Pancreas (tissue), 10 donors: ENCODE results near the gene ZMYM1. TPM values are rescaled to one million over a fixed set of nuclear protein-coding genes. Genes with fewer than 3 reads are reported as not detected.
"Not testable (repeated sequence)": the region's sequence is repeated elsewhere in the genome, so short reads cannot be mapped to it uniquely, and the experiment has no call there.

Experiments
- ATAC-seq, 4 donors: fragments of 200-7000 bp; cut with Tn5 transposase; one replicate each; pipeline versions ENCODE4 v1.8.0 to v1.9.1; 2020; ENCODE audit warnings: mild to moderate bottlenecking in 4 of 4, moderate library complexity in 4 of 4
- DNase-seq, 6 donors: peaks; one replicate each; pipeline ENCODE4 v3.0.0-alpha.2; 2020
- FAIRE-seq: peaks from 2 replicates; lab custom pipeline; 2012; peaks lifted over from hg19 to GRCh38; lab: Jason Lieb, UNC
- H3K27ac ChIP-seq, 4 donors: fragments of 200-600 bp; sonication (generic); 1 replicate in 3 of 4; 2 replicates in 1 of 4; pipeline versions ENCODE4 v1.5.0 to v1.8.0; 2020
- H3K27me3 ChIP-seq, 4 donors: fragments of 200-600 bp; one replicate each; pipeline ENCODE4 v1.8.0; 2021
- H3K36me3 ChIP-seq, 3 donors: fragments of 200-600 bp; sonication (generic) in 1 of 3; one replicate each; pipeline versions ENCODE4 v1.5.0 to v1.8.0; 2020 to 2021
- H3K4me1 ChIP-seq, 3 donors: fragments of 200-600 bp; one replicate each; pipeline ENCODE4 v1.8.0; 2021
- H3K4me3 ChIP-seq, 4 donors: fragments of 200-600 bp; sonication (generic) in 2 of 4; one replicate each; pipeline versions ENCODE4 v1.5.0 to v1.8.0; 2020 to 2021
- H3K9me3 ChIP-seq, 4 donors: fragments of 200-600 bp; one replicate each; pipeline ENCODE4 v1.8.0; 2021
- WGBS, 2 donors: extraction: QIAGEN DNeasy Blood & Tissue Kit; methylation state at CpG; one replicate each; pipeline ENCODE4 v1.1.7; 2013; 5-methylcytosine and 5-hydroxymethylcytosine counted together
- intact Hi-C, 3 donors: fragments of 100-400 bp; cut with DNase I; formaldehyde crosslinking; loops; one replicate each; pipeline versions ENCODE4 v1.11.1 to v1.14.2; 2022
- polyA plus RNA-seq, 2 donors: library from polyadenylated mRNA; stranded (reverse); fragments of 200-250 nt; gene quantifications; one replicate each; pipeline ENCODE4 v1.2.3, GENCODE V29; 2013
- total RNA-seq, 6 donors: library from RNA; stranded (reverse); fragmentation: NEBNext Ultra II Directional in 4 of 6; extraction: Animal tissue kit (Norgen Biotek cat#: 25700) in 4 of 6; gene quantifications; one replicate each; pipeline versions ENCODE4 v1.2.1 to v1.2.4, GENCODE V29; 2021 to 2023
- TF ChIP-seq, protein P1 (sequence below), 4 donors: fragments of 200-600 bp; sonication (generic) in 3 of 4; IDR thresholded peaks; one replicate each; pipeline versions ENCODE4 v1.5.0 to v1.8.0; 2021; ENCODE audit warnings: antibody characterized with exemption in 4 of 4
- donor health status: healthy with polysubstance abuse.
- donor health status: DM: no; HTN: no; CAD: no; lungs with moderate emphysema.
- donor health status: DM: no; HTN: no; CAD: no.
- donor health status: control.
- donor health status: control.
- donor health status: Bipolar disorder and iron deficiency.
- donor health status: DM: yes; HTN: yes; CAD: no.
- donor health status: DM: no; HTN: no; CAD: no.
- donor health status: DM: no; HTN: no; CAD: no.
- donor health status: DM: yes; HTN: yes; CAD: no.

ZMYM1 gene
- total and polyA plus RNA-seq, 8 donors: 2.5 to 10.1 (median 4.1) TPM

DNA sequence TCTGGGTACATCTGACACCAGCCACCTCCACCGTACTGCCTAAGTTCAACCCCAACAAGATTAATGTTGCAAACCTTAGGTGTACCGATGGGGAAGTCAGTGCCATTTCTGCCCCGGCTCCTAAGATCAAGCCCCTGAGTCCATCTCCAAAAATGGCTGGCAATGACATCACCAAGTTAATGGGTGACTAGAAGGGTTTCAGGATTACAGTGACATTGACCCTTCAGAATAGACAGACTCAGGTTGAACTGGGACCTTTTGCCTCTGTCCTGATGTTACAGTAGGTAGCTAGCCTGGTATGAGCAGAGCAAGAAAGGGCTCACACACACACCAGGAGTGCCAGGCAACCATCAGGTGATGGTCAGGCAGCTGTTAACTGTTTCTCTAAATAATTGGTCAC lies 25.8 kb upstream of the ZMYM1 start:
- ATAC-seq (no peak), FAIRE-seq (no peak)

DNA sequence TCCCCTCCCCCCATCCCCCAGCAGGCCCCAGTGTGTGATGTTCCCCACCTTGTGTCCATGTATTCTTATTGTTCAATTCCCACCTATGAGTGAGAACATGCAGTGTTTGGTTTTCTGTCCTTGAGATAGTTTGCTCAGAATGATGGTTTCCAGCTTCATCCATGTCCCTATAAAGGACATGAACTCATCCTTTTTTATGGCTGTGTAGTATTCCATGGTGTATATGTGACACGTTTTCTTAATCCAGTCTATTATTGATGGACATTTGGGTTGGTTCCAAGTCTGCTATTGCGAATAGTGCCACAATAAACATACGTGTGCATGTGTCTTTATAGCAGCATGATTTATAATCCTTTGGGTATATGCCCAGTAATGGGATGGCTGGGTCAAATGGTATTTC lies 24.9 kb upstream of the ZMYM1 start:
- H3K4me1 ChIP-seq, H3K27me3 ChIP-seq, intact Hi-C loops, ATAC-seq, DNase-seq, H3K27ac ChIP-seq, H3K4me3 ChIP-seq, FAIRE-seq, H3K9me3 ChIP-seq, H3K36me3 ChIP-seq: not testable (repeated sequence)
- WGBS, 2 donors: 52 to 54% methylated on average over 3 of the region's 3 CpGs

More for the DNA sequence above, 25.8 kb upstream of the ZMYM1 start:
- H3K4me1 ChIP-seq: no peaks in the 10 kb centered on the region
- TF ChIP-seq, protein P1, sequence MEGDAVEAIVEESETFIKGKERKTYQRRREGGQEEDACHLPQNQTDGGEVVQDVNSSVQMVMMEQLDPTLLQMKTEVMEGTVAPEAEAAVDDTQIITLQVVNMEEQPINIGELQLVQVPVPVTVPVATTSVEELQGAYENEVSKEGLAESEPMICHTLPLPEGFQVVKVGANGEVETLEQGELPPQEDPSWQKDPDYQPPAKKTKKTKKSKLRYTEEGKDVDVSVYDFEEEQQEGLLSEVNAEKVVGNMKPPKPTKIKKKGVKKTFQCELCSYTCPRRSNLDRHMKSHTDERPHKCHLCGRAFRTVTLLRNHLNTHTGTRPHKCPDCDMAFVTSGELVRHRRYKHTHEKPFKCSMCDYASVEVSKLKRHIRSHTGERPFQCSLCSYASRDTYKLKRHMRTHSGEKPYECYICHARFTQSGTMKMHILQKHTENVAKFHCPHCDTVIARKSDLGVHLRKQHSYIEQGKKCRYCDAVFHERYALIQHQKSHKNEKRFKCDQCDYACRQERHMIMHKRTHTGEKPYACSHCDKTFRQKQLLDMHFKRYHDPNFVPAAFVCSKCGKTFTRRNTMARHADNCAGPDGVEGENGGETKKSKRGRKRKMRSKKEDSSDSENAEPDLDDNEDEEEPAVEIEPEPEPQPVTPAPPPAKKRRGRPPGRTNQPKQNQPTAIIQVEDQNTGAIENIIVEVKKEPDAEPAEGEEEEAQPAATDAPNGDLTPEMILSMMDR (IDR thresholded peaks at IDR 0.05): no peak
- H3K27me3 ChIP-seq: no peaks in the 10 kb centered on the region
- H3K36me3 ChIP-seq: no peaks in the 10 kb centered on the region
- 77 to 80% methylated on average over 3 of the region's 3 CpGs for WGBS, 2 donors
- DNase-seq: no peak
- no peaks in the 10 kb centered on the region for H3K9me3 ChIP-seq
- H3K4me3 ChIP-seq: no peak overlapping the region
- intact Hi-C loops: no loop called here
- H3K27ac ChIP-seq: no peak overlapping the region

DNA sequence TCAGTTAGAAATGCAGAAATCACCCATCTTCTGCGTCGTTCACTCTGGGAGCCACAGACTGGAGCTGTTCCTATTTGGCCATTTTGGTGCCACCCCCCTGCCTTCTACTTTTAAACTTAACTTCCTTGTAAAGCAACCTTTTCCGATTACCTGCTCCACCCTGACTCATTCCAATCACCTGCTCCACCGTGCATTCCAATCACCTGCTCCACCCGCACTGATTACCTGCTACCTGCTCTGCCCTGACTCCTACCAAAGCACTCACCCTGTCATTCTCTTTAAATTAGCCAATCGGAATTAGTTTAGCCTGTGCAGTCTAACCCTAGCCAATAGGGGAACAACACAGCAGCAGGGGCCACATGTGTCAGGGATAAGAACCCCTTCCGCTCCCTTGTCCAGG lies 20.9 kb upstream of the ZMYM1 start:
- DNase-seq, FAIRE-seq, H3K4me1 ChIP-seq, intact Hi-C loops, H3K9me3 ChIP-seq, H3K27ac ChIP-seq, H3K4me3 ChIP-seq, H3K27me3 ChIP-seq, H3K36me3 ChIP-seq, ATAC-seq: not testable (repeated sequence)
- WGBS, 2 donors: 77 to 88% methylated on average over 7 of the region's 7 CpGs

DNA sequence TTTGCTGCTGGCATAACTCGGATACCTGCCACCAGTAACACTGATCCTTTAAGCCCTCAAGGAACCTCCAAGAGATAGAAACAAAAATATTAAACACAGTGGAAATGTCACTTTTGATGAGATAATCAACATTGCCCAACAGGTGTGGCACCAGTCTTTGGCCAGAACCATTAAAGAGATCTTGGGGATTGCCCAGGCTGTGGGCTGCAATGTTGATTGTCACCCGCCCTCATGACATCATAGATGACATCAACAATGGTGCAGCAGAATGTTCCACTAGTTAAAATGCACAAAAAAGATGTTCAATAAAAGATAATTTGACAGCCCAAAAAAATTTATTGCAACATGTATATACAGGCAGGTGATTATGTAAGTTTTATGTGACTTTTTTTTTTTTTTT lies 20.2 kb upstream of the ZMYM1 start:
- H3K27me3 ChIP-seq: no peaks in the 10 kb centered on the region
- FAIRE-seq (no peak), ATAC-seq (no peak), DNase-seq (no peak)
- H3K4me1 ChIP-seq: no peaks in the 10 kb centered on the region
- TF ChIP-seq, protein P1 (IDR thresholded peaks at IDR 0.05): no peak
- no peak overlapping the region for H3K27ac ChIP-seq
- no peaks in the 10 kb centered on the region for H3K9me3 ChIP-seq
- WGBS, 2 donors: 56 to 70% methylated on average over 2 of the region's 2 CpGs
- no peak overlapping the region for H3K4me3 ChIP-seq
- intact Hi-C loops: no loop called here
- H3K36me3 ChIP-seq: no peaks in the 10 kb centered on the region

DNA sequence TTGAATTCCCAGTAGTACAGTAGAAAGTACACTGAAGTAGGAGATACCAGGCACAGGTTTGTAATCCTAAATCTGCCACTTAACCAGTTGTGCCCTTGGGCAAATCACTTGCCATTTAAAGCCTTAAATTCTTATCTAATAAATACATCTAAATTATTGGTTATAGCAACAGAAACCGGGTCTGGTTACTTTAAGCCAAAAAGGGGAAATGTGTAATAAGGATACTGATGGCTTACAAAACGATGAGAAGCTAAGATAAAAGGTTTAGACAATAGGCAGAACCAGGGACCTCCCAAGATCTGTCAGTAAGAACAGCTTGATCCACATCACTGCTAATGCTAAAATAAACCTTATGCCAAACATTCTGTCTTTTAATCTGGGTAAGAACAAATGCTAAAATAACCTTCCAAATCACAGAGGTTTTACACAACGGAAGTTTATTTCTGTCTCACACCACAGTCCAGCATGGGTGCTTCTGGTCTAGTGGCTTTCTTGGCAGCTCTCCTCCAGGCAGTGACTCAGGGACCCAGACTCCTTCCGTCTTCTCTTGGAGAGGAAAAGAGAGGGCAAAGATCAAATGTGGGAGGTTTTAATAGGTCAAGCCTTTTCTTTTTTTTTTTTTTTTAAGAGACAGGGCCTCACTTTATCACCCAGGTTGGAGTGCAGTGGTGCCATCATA lies 16.5 kb upstream of the ZMYM1 start:
- Histone ChIP-seq H3K27ac (no peak overlapping the region), H3K36me3 (no peaks in the 10 kb centered on the region), H3K9me3 (no peaks in the 10 kb centered on the region), H3K4me3 (no peak overlapping the region), H3K27me3 (no peaks in the 10 kb centered on the region), H3K4me1 (no peaks in the 10 kb centered on the region)
- TF ChIP-seq, protein P1 (IDR thresholded peaks at IDR 0.05): no peak
- no peak for DNase-seq
- ATAC-seq: no peak
- intact Hi-C loops: no loop called here
- 47 to 65% methylated on average over 4 of the region's 4 CpGs for WGBS, 2 donors
- FAIRE-seq: no peak

DNA sequence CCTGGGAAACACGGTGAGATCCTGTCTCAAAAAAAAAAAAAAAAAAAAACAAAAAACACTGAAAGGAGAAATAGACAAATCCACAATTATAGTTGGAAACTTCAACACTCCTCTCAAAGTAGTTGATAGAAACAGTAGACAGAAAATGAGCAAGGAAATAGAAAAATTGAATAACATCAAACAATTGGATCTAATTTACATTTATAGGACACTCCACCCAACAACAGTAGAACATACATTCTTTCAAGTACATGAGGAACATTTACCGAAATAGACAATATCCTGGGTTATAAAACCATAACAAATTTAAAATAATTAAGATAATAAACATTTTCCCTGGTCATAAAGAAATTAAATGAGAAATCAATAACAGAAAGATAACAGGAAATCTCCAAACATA lies 14.9 kb upstream of the ZMYM1 start:
- no peak overlapping the region for H3K27ac ChIP-seq
- H3K4me1 ChIP-seq: no peaks in the 10 kb centered on the region
- DNase-seq (no peak), FAIRE-seq (no peak), ATAC-seq (no peak)
- H3K4me3 ChIP-seq: no peak overlapping the region
- H3K36me3 ChIP-seq: no peaks in the 10 kb centered on the region
- 80% methylated on average over 2 of the region's 2 CpGs for WGBS, 2 donors
- intact Hi-C loops: no loop called here
- TF ChIP-seq, protein P1 (IDR thresholded peaks at IDR 0.05): no peak
- H3K27me3 ChIP-seq: no peaks in the 10 kb centered on the region
- no peaks in the 10 kb centered on the region for H3K9me3 ChIP-seq
